Esophagus squamous epithelium (tissue), 5 donors: Measurements from ENCODE around the gene ANK2. TPM values are rescaled to one million over a fixed set of nuclear protein-coding genes. Genes with fewer than 3 reads are reported as not detected.

ENCODE experiments used
- DNase-seq: peaks from one replicate; lab custom pipeline; 2025; lab: John Stamatoyannopoulos, UW
- H3K27ac ChIP-seq, 4 donors: fragments of 200-600 bp; sonication (generic); one replicate each; pipeline ENCODE4 v1.5.1; 2016 to 2019; ENCODE audit warnings: mild to moderate bottlenecking in 1 of 4
- H3K27me3 ChIP-seq, 4 donors: fragments of 200-600 bp; sonication (generic); 1 replicate in 3 of 4; 2 replicates in 1 of 4; pipeline versions ENCODE4 v1.5.1 to v1.6.0; 2017 to 2021; ENCODE audit warnings: antibody characterized with exemption in 1 of 4
- H3K36me3 ChIP-seq, 3 donors: fragments of 200-600 bp; sonication (generic); one replicate each; pipeline ENCODE4 v1.5.1; 2016 to 2019
- H3K4me1 ChIP-seq, 3 donors: fragments of 200-600 bp; sonication (generic); one replicate each; pipeline ENCODE4 v1.5.1; 2017 to 2019
- H3K4me3 ChIP-seq, 4 donors: fragments of 200-600 bp; sonication (generic); 1 replicate in 3 of 4; 2 replicates in 1 of 4; pipeline ENCODE4 v1.5.1; 2016 to 2019; ENCODE audit warnings: mild to moderate bottlenecking in 2 of 4, moderate library complexity in 1 of 4
- H3K9me3 ChIP-seq, 3 donors: fragments of 200-600 bp; sonication (generic); one replicate each; pipeline ENCODE4 v1.5.1; 2016 to 2019
- CTCF ChIP-seq, 6 experiments: fragments of 450-650 bp in 4 of 6; fragments of 200-600 bp in 2 of 6; sonication (generic) in 2 of 6; IDR thresholded peaks; one replicate each; pipeline ENCODE4 v1.5.1; 2016 to 2019; ENCODE audit warnings: antibody characterized with exemption in 6 of 6, mild to moderate bottlenecking in 4 of 6, moderate library complexity in 4 of 6
- POLR2A ChIP-seq, 4 donors: fragments of 450-650 bp; IDR thresholded peaks; one replicate each; pipeline ENCODE4 v1.6.1; 2017; ENCODE audit warnings: antibody characterized with exemption in 4 of 4, mild to moderate bottlenecking in 4 of 4, moderate library complexity in 3 of 4
- WGBS, 2 donors: methylation state at CpG; one replicate each; pipeline ENCODE4 v1.1.5; 2018; 5-methylcytosine and 5-hydroxymethylcytosine counted together
- intact Hi-C: fragments of 100-400 bp; cut with DNase I; formaldehyde crosslinking; loops from one replicate; pipeline ENCODE4 v1.15.0; 2022
- total RNA-seq, 4 donors: library from RNA; depleted of rRNA; stranded (reverse); fragments of >200 nt; gene quantifications; one replicate each; pipeline ENCODE4 v1.1.0, GENCODE V29; 2016
- donor health status: DM: yes; HTN: yes; CAD: no.

ANK2 gene
- total RNA-seq, 4 donors from 2014 or later: 1.4 to 20.8 (median 9.6) TPM

GRCh38 chr4:113073451-113074005, 24.1 kb downstream of the ANK2 start:
- H3K4me1 ChIP-seq: no peaks in the 10 kb centered on the region
- no peak overlapping the region for H3K27ac ChIP-seq
- no peak for DNase-seq
- no peak for TF ChIP-seq POLR2A (IDR thresholded peaks at IDR 0.05)
- no peak for TF ChIP-seq CTCF (IDR thresholded peaks at IDR 0.05)
- no peak overlapping the region for H3K4me3 ChIP-seq
- intact Hi-C loops: no loop called here
- WGBS, 2 donors: 78 to 86% methylated on average over 9 of the region's 9 CpGs
- no peaks in the 10 kb centered on the region for H3K36me3 ChIP-seq
- no peaks in the 10 kb centered on the region for H3K9me3 ChIP-seq
- H3K27me3 ChIP-seq: no peaks in the 10 kb centered on the region

DNA sequence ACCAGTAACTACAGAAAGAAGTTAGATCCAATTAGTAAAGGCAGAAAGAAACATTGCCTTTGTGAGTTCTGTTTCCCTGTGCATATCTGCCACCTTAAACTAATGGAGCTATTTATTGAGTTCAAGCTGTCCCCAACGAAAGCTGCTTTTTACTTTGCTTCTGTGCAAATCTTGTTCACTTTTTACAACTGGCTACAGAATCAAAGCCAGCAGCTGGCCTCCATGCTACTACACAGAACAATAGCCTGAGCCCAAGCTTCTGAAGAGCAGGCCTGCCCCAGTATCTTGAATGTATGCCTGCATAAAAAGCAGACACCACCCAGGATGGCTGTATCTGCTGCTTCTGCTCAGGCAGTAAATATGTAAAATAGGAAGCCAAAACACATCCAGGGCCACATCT, 28.1 kb downstream of the ANK2 start:
- no peak for TF ChIP-seq POLR2A (IDR thresholded peaks at IDR 0.05)
- no peak for TF ChIP-seq CTCF (IDR thresholded peaks at IDR 0.05)
- Histone ChIP-seq H3K9me3 (no peaks in the 10 kb centered on the region), H3K4me3 (no peak overlapping the region), H3K4me1 (no peaks in the 10 kb centered on the region), H3K27me3 (no peaks in the 10 kb centered on the region), H3K27ac (no peak overlapping the region), H3K36me3 (no peaks in the 10 kb centered on the region)
- WGBS, 2 donors: 38 to 40% methylated on average over 1 of the region's 1 CpG
- intact Hi-C loops: no loop called here
- no peak for DNase-seq

DNA sequence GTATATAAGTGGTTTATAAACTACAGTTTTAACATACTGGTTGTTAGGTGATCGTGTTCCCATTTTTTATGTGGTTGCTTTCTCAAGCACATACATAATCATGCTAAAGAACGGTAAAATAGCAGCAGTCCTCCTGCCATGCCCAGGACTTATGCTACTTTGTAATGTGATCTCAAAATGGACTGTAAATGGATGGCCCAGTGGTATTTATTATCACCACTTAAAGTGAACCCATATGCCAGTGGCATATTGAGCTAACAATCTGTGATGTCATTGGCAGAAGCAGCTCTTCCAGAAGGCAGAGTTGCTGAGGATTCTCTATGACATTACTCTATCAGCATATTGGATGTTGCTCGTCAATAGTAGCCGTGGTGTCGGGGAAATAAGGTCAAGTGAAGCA, 28.6 kb downstream of the ANK2 start:
- H3K9me3 ChIP-seq: no peaks in the 10 kb centered on the region
- TF ChIP-seq POLR2A (IDR thresholded peaks at IDR 0.05): no peak
- TF ChIP-seq CTCF (IDR thresholded peaks at IDR 0.05): no peak
- DNase-seq: no peak
- no peaks in the 10 kb centered on the region for H3K27me3 ChIP-seq
- 78 to 90% methylated on average over 5 of the region's 5 CpGs for WGBS, 2 donors
- no peaks in the 10 kb centered on the region for H3K36me3 ChIP-seq
- H3K4me1 ChIP-seq: no peaks in the 10 kb centered on the region
- no peak overlapping the region for H3K4me3 ChIP-seq
- H3K27ac ChIP-seq: no peak overlapping the region
- intact Hi-C loops: no loop called here

DNA sequence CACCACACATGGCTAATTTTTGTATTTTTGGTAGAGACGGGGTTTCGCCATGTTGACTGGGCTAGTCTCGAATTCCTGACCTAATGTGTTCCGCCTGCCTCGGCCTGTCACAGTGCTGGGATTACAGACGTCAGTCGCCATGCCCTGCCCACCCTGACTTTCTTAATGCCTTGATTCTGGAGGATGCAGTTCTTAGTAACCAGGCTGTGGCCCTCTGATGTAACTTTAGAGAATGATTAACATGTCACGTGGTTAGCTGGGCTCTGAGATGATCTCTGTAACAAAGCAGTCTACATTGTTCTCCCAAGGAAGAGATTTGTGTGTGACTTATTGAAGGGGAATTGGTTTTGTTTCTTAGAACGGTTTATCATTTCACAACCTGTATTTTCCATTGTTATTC, 30.6 kb downstream of the ANK2 start:
- no peaks in the 10 kb centered on the region for H3K36me3 ChIP-seq
- 69 to 79% methylated on average over 9 of the region's 9 CpGs for WGBS, 2 donors

DNA sequence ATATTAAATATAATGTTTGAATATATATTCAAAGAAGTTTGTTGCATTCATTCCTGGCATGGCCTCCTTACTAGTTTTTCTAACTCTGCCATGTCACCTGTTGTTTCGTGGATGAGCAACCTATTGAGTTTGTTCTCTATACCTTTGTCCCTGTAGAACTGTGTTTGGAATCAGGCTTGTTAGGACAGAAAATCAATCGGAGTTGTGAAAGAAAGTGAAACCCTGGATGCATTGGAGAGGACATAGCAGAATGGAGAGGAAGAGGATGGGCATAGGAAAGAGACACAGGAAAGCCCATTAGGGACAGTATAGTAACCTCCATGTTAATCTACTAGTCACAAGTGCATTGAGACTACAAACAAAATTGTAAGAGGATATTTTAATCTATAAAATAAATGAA, 31.2 kb downstream of the ANK2 start:
- Histone ChIP-seq H3K4me3 (no peak overlapping the region), H3K27ac (no peak overlapping the region), H3K27me3 (no peaks in the 10 kb centered on the region), H3K36me3 (no peaks in the 10 kb centered on the region), H3K4me1 (no peaks in the 10 kb centered on the region), H3K9me3 (no peaks in the 10 kb centered on the region)
- TF ChIP-seq CTCF (IDR thresholded peaks at IDR 0.05): no peak
- no peak for TF ChIP-seq POLR2A (IDR thresholded peaks at IDR 0.05)
- intact Hi-C loops: no loop called here
- WGBS, 2 donors: 53 to 55% methylated on average over 2 of the region's 2 CpGs
- DNase-seq: no peak

More for the DNA sequence above, 30.6 kb downstream of the ANK2 start:
- no peaks in the 10 kb centered on the region for H3K9me3 ChIP-seq
- H3K27me3 ChIP-seq: no peaks in the 10 kb centered on the region
- H3K4me1 ChIP-seq: no peaks in the 10 kb centered on the region
- no peak overlapping the region for H3K4me3 ChIP-seq
- DNase-seq: no peak
- H3K27ac ChIP-seq: no peak overlapping the region
- TF ChIP-seq CTCF (IDR thresholded peaks at IDR 0.05): no peak
- no peak for TF ChIP-seq POLR2A (IDR thresholded peaks at IDR 0.05)
- intact Hi-C loops: no loop called here
